Esophagus squamous epithelium (tissue), 5 donors: ENCODE measurements around the gene NMNAT2. TPM values are rescaled to one million over a fixed set of nuclear protein-coding genes. Genes with fewer than 3 reads are reported as not detected.
"Not testable (repeated sequence)": the region's sequence is repeated elsewhere in the genome, so short reads cannot be mapped to it uniquely, and the experiment has no call there.

Source experiments
- DNase-seq: peaks from one replicate; lab custom pipeline; 2025; lab: John Stamatoyannopoulos, UW
- H3K27ac ChIP-seq, 4 donors: fragments of 200-600 bp; sonication (generic); one replicate each; pipeline ENCODE4 v1.5.1; 2016 to 2019; ENCODE audit warnings: mild to moderate bottlenecking in 1 of 4
- H3K27me3 ChIP-seq, 4 donors: fragments of 200-600 bp; sonication (generic); 1 replicate in 3 of 4; 2 replicates in 1 of 4; pipeline versions ENCODE4 v1.5.1 to v1.6.0; 2017 to 2021; ENCODE audit warnings: antibody characterized with exemption in 1 of 4
- H3K36me3 ChIP-seq, 3 donors: fragments of 200-600 bp; sonication (generic); one replicate each; pipeline ENCODE4 v1.5.1; 2016 to 2019
- H3K4me1 ChIP-seq, 3 donors: fragments of 200-600 bp; sonication (generic); one replicate each; pipeline ENCODE4 v1.5.1; 2017 to 2019
- H3K4me3 ChIP-seq, 4 donors: fragments of 200-600 bp; sonication (generic); 1 replicate in 3 of 4; 2 replicates in 1 of 4; pipeline ENCODE4 v1.5.1; 2016 to 2019; ENCODE audit warnings: mild to moderate bottlenecking in 2 of 4, moderate library complexity in 1 of 4
- H3K9me3 ChIP-seq, 3 donors: fragments of 200-600 bp; sonication (generic); one replicate each; pipeline ENCODE4 v1.5.1; 2016 to 2019
- CTCF ChIP-seq, 6 experiments: fragments of 450-650 bp in 4 of 6; fragments of 200-600 bp in 2 of 6; sonication (generic) in 2 of 6; IDR thresholded peaks; one replicate each; pipeline ENCODE4 v1.5.1; 2016 to 2019; ENCODE audit warnings: antibody characterized with exemption in 6 of 6, mild to moderate bottlenecking in 4 of 6, moderate library complexity in 4 of 6
- POLR2A ChIP-seq, 4 donors: fragments of 450-650 bp; IDR thresholded peaks; one replicate each; pipeline ENCODE4 v1.6.1; 2017; ENCODE audit warnings: antibody characterized with exemption in 4 of 4, mild to moderate bottlenecking in 4 of 4, moderate library complexity in 3 of 4
- WGBS, 2 donors: methylation state at CpG; one replicate each; pipeline ENCODE4 v1.1.5; 2018; 5-methylcytosine and 5-hydroxymethylcytosine counted together
- intact Hi-C: fragments of 100-400 bp; cut with DNase I; formaldehyde crosslinking; loops from one replicate; pipeline ENCODE4 v1.15.0; 2022
- total RNA-seq, 4 donors: library from RNA; depleted of rRNA; stranded (reverse); fragments of >200 nt; gene quantifications; one replicate each; pipeline ENCODE4 v1.1.0, GENCODE V29; 2016
- donor health status: DM: yes; HTN: yes; CAD: no.

Gene NMNAT2
- total RNA-seq, 4 donors from 2014 or later: 0.18 to 1.1 (median 0.26) TPM; not detected in 1

- Histone ChIP-seq H3K36me3 (no peaks in the 10 kb centered on the region), H3K27me3 (peaks cover 9 to 52% (median 15%) of the 10 kb centered on the region in 4 donors), H3K4me1 (peaks cover 4 to 23% (median 14%) of the 10 kb centered on the region in 3 donors), H3K9me3 (no peaks in the 10 kb centered on the region), H3K4me3 (no peak overlapping the region), H3K27ac (no peak overlapping the region)
- intact Hi-C loops: no loop called here
- DNase-seq: no peak
- TF ChIP-seq POLR2A (IDR thresholded peaks at IDR 0.05): no peak
- TF ChIP-seq CTCF (IDR thresholded peaks at IDR 0.05): no peak
These were observed 3.8 kb downstream of the NMNAT2 start for GRCh38 chr1:183414365-183414764.

- 90 to 92% methylated on average over 2 of the region's 2 CpGs for WGBS, 2 donors
- no peak for DNase-seq
- Histone ChIP-seq H3K4me1 (no peaks in the 10 kb centered on the region), H3K4me3 (no peak overlapping the region), H3K36me3 (no peaks in the 10 kb centered on the region), H3K9me3 (no peaks in the 10 kb centered on the region), H3K27ac (no peak overlapping the region), H3K27me3 (peaks cover 0 to 28% (median 1%) of the 10 kb centered on the region in 4 donors)
- intact Hi-C loops: no loop called here
- no peak for TF ChIP-seq POLR2A (IDR thresholded peaks at IDR 0.05)
These were observed 7.1 kb downstream of the NMNAT2 start for GRCh38 chr1:183411091-183411490.

- H3K27me3 ChIP-seq: peaks cover 0 to 19% (median 0%) of the 10 kb centered on the region in 4 donors
- H3K4me1 ChIP-seq: no peaks in the 10 kb centered on the region
- H3K36me3 ChIP-seq: no peaks in the 10 kb centered on the region
- DNase-seq: no peak
- H3K27ac ChIP-seq: no peak overlapping the region
- no peak overlapping the region for H3K4me3 ChIP-seq
- TF ChIP-seq CTCF (IDR thresholded peaks at IDR 0.05) (no peak), POLR2A (IDR thresholded peaks at IDR 0.05) (no peak)
- H3K9me3 ChIP-seq: no peaks in the 10 kb centered on the region
- intact Hi-C loops: no loop called here
- 78 to 100% methylated on average over 1 of the region's 1 CpG for WGBS, 2 donors
These were observed 10.2 kb downstream of the NMNAT2 start for GRCh38 chr1:183407961-183408360.

- no peak for DNase-seq
- TF ChIP-seq CTCF (IDR thresholded peaks at IDR 0.05): no peak
- TF ChIP-seq POLR2A (IDR thresholded peaks at IDR 0.05): no peak
- H3K4me3 ChIP-seq: no peak overlapping the region
- intact Hi-C loops: no loop called here
- H3K9me3 ChIP-seq: no peaks in the 10 kb centered on the region
- H3K4me1 ChIP-seq: no peaks in the 10 kb centered on the region
- no peak overlapping the region for H3K27ac ChIP-seq
- 61 to 75% methylated on average over 2 of the region's 2 CpGs for WGBS, 2 donors
- H3K27me3 ChIP-seq: peaks cover 0 to 24% (median 0%) of the 10 kb centered on the region in 4 donors
- no peaks in the 10 kb centered on the region for H3K36me3 ChIP-seq
These were observed 10.7 kb downstream of the NMNAT2 start for GRCh38 chr1:183407474-183407873.

- DNase-seq: no peak
- Histone ChIP-seq H3K4me3 (no peak overlapping the region), H3K36me3 (no peaks in the 10 kb centered on the region), H3K27ac (no peak overlapping the region), H3K9me3 (no peaks in the 10 kb centered on the region), H3K4me1 (no peaks in the 10 kb centered on the region), H3K27me3 (peaks cover 0 to 24% (median 0%) of the 10 kb centered on the region in 4 donors)
- WGBS, 2 donors: 46 to 54% methylated on average over 2 of the region's 2 CpGs
- TF ChIP-seq CTCF (IDR thresholded peaks at IDR 0.05): no peak
- TF ChIP-seq POLR2A (IDR thresholded peaks at IDR 0.05): no peak
- intact Hi-C loops: no loop called here
These were observed 13.7 kb downstream of the NMNAT2 start for GRCh38 chr1:183404476-183404875.

- TF ChIP-seq CTCF (IDR thresholded peaks at IDR 0.05) (no peak), POLR2A (IDR thresholded peaks at IDR 0.05) (no peak)
- 33 to 41% methylated on average over 3 of the region's 3 CpGs for WGBS, 2 donors
These were observed 14.7 kb downstream of the NMNAT2 start for GRCh38 chr1:183403498-183403897.

GRCh38 chr1:183401565-183401964, 16.6 kb downstream of the NMNAT2 start:
- H3K36me3 ChIP-seq, H3K4me3 ChIP-seq, DNase-seq, H3K27ac ChIP-seq, H3K4me1 ChIP-seq, intact Hi-C loops, H3K9me3 ChIP-seq: not testable (repeated sequence)
- peaks cover 0 to 20% (median 0%) of the 10 kb centered on the region in 4 donors for H3K27me3 ChIP-seq
- 10 to 45% methylated on average over 1 of the region's 1 CpG for WGBS, 2 donors

More at GRCh38 chr1:183403498-183403897, 14.7 kb downstream of the NMNAT2 start:
- DNase-seq: no peak
- H3K27me3 ChIP-seq: peaks cover 0 to 24% (median 0%) of the 10 kb centered on the region in 4 donors
- H3K36me3 ChIP-seq: no peaks in the 10 kb centered on the region
- H3K4me1 ChIP-seq: no peaks in the 10 kb centered on the region
- H3K4me3 ChIP-seq: no peak overlapping the region
- no peak overlapping the region for H3K27ac ChIP-seq
- no peaks in the 10 kb centered on the region for H3K9me3 ChIP-seq
- intact Hi-C loops: no loop called here
